ENCODE measurements around the gene RETREG3.
A peak's percentile ranks its signal among the peaks of the same experiment; 100 is the strongest.

RETREG3 gene

DNA sequence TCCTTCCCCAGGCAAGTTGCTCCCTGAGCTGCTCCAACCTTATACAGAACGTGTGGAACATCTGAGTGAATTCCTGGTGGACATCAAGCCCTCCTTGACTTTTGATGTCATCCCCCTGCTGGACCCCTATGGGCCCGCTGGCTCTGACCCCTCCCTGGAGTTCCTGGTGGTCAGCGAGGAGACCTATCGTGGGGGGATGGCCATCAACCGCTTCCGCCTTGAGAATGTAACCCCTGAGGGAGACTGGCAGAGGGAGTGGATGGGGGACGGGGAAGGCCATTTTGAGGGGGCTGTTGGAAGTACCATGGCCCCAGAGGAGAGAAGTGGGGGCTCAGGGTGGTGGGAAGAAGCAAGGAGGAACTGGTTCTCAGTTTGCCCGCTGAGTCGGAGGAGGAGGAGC lies 45.2 kb downstream of the RETREG3 start:
- H3K79me2 ChIP-seq (ENCODE audit: low read length): peaks cover 55% of the 10 kb centered on the region

DNA sequence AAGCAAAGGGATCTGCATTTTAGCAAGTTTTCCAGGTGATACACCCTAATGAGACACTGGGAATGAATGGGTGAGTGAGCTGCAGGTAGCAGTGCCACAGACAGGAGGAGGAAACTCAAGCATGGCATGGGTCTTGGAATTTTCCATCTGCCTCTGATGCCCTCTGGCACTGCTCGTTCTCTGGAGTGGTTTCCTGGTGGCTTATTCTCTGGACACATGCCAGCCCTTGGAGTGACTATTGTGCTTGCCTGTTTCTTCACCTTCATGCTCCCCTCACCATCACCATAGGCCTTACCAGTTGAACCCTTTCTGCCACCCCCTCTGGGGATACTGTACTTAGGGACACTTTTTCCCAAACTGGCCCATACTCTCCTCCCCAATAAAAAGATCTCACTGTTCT lies 45.6 kb downstream of the RETREG3 start:
- Histone ChIP-seq H3K9ac (ENCODE audit: low read length) (peak overlapping the region; percentile 91; the same call in 1 of the 2 replicates), H3K27ac (ENCODE audit: low read length) (no peak overlapping the region)
- DNase-seq: no peak

More for the DNA sequence above, 45.2 kb downstream of the RETREG3 start:
- Histone ChIP-seq H3K9me2 (replicated peaks; ENCODE audit: insufficient read depth, low read length) (no peaks in the 10 kb centered on the region), H3K4me1 (ENCODE audit: low read length) (peaks cover 17% of the 10 kb centered on the region), H4K20me1 (ENCODE audit: insufficient read depth, low read length) (no peaks in the 10 kb centered on the region), H3K9me3 (replicated peaks; ENCODE audit: insufficient read depth, low read length) (no peaks in the 10 kb centered on the region), H3K27me3 (replicated peaks; ENCODE audit: insufficient read depth, low read length) (no peaks in the 10 kb centered on the region), H2AFZ (ENCODE audit: low read length) (no peak overlapping the region), H3K9ac (ENCODE audit: low read length) (no peak overlapping the region), H3K36me3 (replicated peaks; ENCODE audit: insufficient read depth, low read length) (0 out of 2 replicates have a peak, but pooled peaks cover 3% of the 10 kb centered on the region), H3F3A (ENCODE audit: insufficient read depth, low read length) (peaks cover 13% of the 10 kb centered on the region; the same call in 1 of the 2 replicates), H3K4me3 (ENCODE audit: low read length) (no peak overlapping the region), H3K27ac (ENCODE audit: low read length) (no peak overlapping the region), H3K4me2 (ENCODE audit: low read depth, low read length) (peak overlapping the region; percentile 90; the same call in 1 of the 2 replicates)
- no peak for TF ChIP-seq EZH2 (optimal IDR thresholded peaks at IDR 0.05; ENCODE audit: low read depth, low read length)
- no peak for TF ChIP-seq EZH2phosphoT487 (IDR thresholded peaks at IDR 0.05; ENCODE audit: low read length)
- TF ChIP-seq, protein P1, sequence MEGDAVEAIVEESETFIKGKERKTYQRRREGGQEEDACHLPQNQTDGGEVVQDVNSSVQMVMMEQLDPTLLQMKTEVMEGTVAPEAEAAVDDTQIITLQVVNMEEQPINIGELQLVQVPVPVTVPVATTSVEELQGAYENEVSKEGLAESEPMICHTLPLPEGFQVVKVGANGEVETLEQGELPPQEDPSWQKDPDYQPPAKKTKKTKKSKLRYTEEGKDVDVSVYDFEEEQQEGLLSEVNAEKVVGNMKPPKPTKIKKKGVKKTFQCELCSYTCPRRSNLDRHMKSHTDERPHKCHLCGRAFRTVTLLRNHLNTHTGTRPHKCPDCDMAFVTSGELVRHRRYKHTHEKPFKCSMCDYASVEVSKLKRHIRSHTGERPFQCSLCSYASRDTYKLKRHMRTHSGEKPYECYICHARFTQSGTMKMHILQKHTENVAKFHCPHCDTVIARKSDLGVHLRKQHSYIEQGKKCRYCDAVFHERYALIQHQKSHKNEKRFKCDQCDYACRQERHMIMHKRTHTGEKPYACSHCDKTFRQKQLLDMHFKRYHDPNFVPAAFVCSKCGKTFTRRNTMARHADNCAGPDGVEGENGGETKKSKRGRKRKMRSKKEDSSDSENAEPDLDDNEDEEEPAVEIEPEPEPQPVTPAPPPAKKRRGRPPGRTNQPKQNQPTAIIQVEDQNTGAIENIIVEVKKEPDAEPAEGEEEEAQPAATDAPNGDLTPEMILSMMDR (IDR thresholded peaks at IDR 0.05; ENCODE audit: low read length): no peak
- no peak for DNase-seq

DNA sequence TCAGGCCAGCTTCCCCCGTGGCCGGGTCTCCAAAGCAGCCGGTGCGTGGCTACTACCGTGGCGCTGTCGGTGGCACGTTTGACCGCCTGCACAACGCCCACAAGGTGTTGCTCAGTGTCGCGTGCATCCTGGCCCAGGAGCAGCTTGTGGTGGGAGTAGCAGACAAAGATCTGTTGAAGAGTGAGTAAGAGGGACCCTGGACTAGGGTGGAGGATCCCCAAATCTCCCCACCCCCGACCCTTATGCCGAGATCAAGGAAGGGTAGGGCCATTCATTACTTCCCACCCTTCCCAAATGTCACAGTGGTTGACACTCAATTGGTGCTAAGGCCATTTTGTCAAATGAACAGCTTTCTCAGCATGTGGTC lies 46.0 kb downstream of the RETREG3 start:
- H4K20me1 ChIP-seq (ENCODE audit: insufficient read depth, low read length): no peaks in the 10 kb centered on the region
- no peak overlapping the region for H3K27ac ChIP-seq (ENCODE audit: low read length)
- no peaks in the 10 kb centered on the region for H3K9me2 ChIP-seq (replicated peaks; ENCODE audit: insufficient read depth, low read length)
- peaks cover 17% of the 10 kb centered on the region for H3K4me1 ChIP-seq (ENCODE audit: low read length)
- H3K79me2 ChIP-seq (ENCODE audit: low read length): peaks cover 47% of the 10 kb centered on the region
- no peaks in the 10 kb centered on the region for H3K36me3 ChIP-seq (replicated peaks; ENCODE audit: insufficient read depth, low read length)
- peaks cover 13% of the 10 kb centered on the region; the same call in 1 of the 2 replicates for H3F3A ChIP-seq (ENCODE audit: insufficient read depth, low read length)
- no peak for DNase-seq
- no peak overlapping the region for H2AFZ ChIP-seq (ENCODE audit: low read length)
- H3K27me3 ChIP-seq (replicated peaks; ENCODE audit: insufficient read depth, low read length): no peaks in the 10 kb centered on the region
- H3K9me3 ChIP-seq (replicated peaks; ENCODE audit: insufficient read depth, low read length): no peaks in the 10 kb centered on the region
- H3K4me2 ChIP-seq (ENCODE audit: low read depth, low read length): peak overlapping the region; percentile 90
- H3K9ac ChIP-seq (ENCODE audit: low read length): peak overlapping the region; percentile 91
- TF ChIP-seq EZH2phosphoT487 (IDR thresholded peaks at IDR 0.05; ENCODE audit: low read length) (no peak), EZH2 (optimal IDR thresholded peaks at IDR 0.05; ENCODE audit: low read depth, low read length) (no peak)
- TF ChIP-seq, protein P1 (IDR thresholded peaks at IDR 0.05; ENCODE audit: low read length): 0 out of 2 replicates have a peak, but pooled peaks have one; percentile 3
- H3K4me3 ChIP-seq (ENCODE audit: low read length): peak overlapping the region; percentile 93

More for the DNA sequence above, 45.6 kb downstream of the RETREG3 start:
- TF ChIP-seq EZH2 (optimal IDR thresholded peaks at IDR 0.05; ENCODE audit: low read depth, low read length) (no peak), EZH2phosphoT487 (IDR thresholded peaks at IDR 0.05; ENCODE audit: low read length) (no peak)
- TF ChIP-seq, protein P1 (IDR thresholded peaks at IDR 0.05; ENCODE audit: low read length): no peak
- peak overlapping the region; percentile 93 for H3K4me3 ChIP-seq (ENCODE audit: low read length)
- H3K9me2 ChIP-seq (replicated peaks; ENCODE audit: insufficient read depth, low read length): no peaks in the 10 kb centered on the region
- peaks cover 17% of the 10 kb centered on the region for H3K4me1 ChIP-seq (ENCODE audit: low read length)
- H3K79me2 ChIP-seq (ENCODE audit: low read length): peaks cover 51% of the 10 kb centered on the region
- peak overlapping the region; percentile 90 for H3K4me2 ChIP-seq (ENCODE audit: low read depth, low read length)
- H3K36me3 ChIP-seq (replicated peaks; ENCODE audit: insufficient read depth, low read length): 0 out of 2 replicates have a peak, but pooled peaks cover 1% of the 10 kb centered on the region
- no peaks in the 10 kb centered on the region for H3K27me3 ChIP-seq (replicated peaks; ENCODE audit: insufficient read depth, low read length)
- peaks cover 13% of the 10 kb centered on the region; the same call in 1 of the 2 replicates for H3F3A ChIP-seq (ENCODE audit: insufficient read depth, low read length)
- H2AFZ ChIP-seq (ENCODE audit: low read length): no peak overlapping the region
- H3K9me3 ChIP-seq (replicated peaks; ENCODE audit: insufficient read depth, low read length): no peaks in the 10 kb centered on the region
- no peaks in the 10 kb centered on the region for H4K20me1 ChIP-seq (ENCODE audit: insufficient read depth, low read length)

Measured in MM.1S (cell line).